ENCODE measurements around the gene MFSD6.
"Not testable (repeated sequence)": the region's sequence is repeated elsewhere in the genome, so short reads cannot be mapped to it uniquely, and the experiment has no call there.

The MFSD6 gene

GRCh38 chr2:190505696-190506095 lies 97.5 kb downstream of the MFSD6 start:
- no peak for DNase-seq

GRCh38 chr2:190506666-190507065 lies 98.5 kb downstream of the MFSD6 start:
- DNase-seq: no peak

DNA sequence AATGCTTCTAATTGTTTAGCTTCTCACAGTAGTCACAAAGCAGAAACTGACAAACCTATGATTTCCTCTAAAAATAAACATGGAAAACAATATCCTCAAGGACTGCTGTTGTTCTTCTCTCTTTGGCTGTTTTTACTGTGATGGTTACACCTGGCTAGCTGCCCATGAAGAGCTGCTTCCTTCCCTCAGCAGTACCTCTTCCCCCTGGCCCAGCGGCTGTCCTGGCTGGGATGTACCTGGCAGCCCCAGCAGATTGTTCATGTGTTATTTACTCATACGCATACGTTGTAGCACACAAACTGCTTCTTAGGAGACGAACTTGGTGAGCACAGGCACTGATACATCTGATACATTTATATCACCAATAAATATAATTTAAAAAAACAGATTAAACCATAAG lies 99.0 kb downstream of the MFSD6 start:
- DNase-seq: no peak

- not testable (repeated sequence) for DNase-seq
These were observed 101.7 kb downstream of the MFSD6 start for GRCh38 chr2:190509895-190510294.

GRCh38 chr2:190511104-190511503 lies 102.9 kb downstream of the MFSD6 start:
- no peak for DNase-seq

DNA sequence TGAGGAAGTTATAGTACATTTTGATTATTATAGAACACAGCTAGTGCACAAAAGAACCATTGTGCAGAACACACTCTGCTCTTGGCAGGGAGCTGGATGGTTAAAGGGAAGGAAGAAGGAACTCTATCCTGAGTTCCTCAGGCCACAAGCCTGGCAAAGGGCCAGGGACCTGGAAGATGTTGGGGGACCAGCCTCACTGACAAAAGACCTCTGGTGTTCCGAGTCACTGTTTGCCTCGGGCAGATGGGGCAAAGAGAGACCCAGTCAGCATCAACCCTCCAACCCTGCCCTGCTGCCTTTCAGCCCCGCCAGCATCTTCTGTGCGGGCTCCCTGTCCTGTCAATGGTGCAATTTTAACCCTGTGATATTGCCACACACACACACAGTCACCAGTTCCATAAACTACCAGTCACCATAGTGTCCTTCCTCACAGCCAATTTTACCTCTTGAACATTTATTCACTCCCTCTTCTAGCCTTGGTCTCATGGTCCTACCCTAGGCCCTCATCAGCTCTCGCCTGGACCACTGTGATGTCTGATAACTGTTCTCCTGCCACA lies 104.5 kb downstream of the MFSD6 start:
- DNase-seq: no peak

- no peak for DNase-seq
These were observed 105.7 kb downstream of the MFSD6 start for GRCh38 chr2:190513877-190514276.

DNA sequence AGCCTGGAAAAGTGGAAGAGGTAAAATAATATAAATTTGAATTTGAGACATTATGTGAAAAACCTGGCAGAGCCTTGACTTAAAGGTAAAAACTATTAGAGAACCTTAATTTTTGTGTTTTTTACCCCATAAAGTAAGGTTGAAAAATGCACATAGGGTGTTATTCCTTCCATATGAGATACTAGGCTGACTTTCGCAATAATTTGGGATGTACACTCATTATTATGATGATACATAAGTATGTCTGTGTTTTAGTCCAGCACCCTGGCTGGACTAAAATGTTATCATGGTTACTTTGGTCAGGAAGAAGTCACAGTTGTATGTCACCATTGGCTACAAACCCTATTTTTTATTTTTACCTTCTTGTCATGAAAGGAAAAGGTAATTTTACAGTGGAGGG lies 106.5 kb downstream of the MFSD6 start:
- DNase-seq: no peak

- peak; percentile 59 for DNase-seq
These were observed 107.5 kb downstream of the MFSD6 start for GRCh38 chr2:190515687-190516086.

- DNase-seq: no peak
These were observed 109.3 kb downstream of the MFSD6 start for GRCh38 chr2:190517468-190517867.

DNA sequence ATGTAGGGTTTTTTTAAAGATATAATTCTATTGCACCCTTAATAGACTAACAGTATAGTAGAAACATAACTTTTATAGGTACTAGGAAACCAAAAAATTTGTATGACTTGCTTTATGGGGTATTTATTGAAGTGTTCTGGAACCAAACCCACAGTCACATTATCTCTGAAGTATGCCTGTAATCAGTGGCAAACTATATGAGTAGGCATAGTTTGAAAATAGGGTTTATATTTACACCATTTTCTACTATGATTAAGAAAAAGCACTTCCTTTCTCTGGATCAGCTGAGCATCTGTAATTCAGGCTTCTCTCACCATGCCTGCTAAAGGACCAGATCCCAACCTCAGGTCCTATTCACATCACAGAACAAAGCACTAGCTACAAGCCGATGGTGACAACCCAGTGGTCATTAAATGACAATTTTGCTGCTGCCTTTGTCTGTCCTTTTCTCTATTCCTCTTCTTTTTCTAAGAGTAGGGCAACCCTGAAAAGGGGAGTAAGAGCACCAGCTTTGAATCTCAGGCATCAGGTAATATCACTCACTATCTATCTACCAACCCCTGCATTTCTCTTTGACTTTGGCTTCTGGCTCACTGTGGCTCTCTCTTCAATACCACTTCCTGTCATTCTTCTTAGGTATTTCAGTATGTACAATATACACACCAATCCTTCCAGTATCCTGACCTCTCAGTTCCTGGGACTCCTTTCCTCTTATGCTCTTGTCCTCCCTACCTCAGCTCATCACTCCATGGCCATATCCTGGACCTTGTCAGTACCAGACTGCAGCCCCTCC lies 112.0 kb downstream of the MFSD6 start:
- DNase-seq: peak; percentile 35

DNA sequence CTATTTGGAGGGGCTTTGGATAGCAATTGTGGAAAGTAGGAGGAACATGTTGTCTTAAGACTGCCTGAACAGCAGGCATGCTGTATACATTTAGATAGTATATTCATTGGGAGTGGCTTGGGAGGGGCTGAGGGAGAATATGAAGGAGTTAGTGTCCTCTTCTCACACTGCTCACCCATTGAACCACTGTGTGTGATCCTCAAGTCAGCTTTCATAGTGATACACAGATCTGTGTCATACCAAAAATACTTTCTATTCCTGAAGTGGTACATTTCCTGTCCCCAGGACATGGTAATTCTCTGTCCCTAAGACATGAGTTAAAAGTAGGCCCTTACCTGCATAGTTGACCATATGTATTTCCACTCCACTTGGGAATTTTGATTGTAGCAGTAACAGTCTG lies 116.8 kb downstream of the MFSD6 start:
- no peak for DNase-seq

- no peak for DNase-seq
These were observed 118.1 kb downstream of the MFSD6 start for GRCh38 chr2:190526105-190526750.

- no peak for DNase-seq
These were observed 119.1 kb downstream of the MFSD6 start for GRCh38 chr2:190527214-190527613.

- DNase-seq: no peak
These were observed 119.8 kb downstream of the MFSD6 start for GRCh38 chr2:190527918-190528317.

DNA sequence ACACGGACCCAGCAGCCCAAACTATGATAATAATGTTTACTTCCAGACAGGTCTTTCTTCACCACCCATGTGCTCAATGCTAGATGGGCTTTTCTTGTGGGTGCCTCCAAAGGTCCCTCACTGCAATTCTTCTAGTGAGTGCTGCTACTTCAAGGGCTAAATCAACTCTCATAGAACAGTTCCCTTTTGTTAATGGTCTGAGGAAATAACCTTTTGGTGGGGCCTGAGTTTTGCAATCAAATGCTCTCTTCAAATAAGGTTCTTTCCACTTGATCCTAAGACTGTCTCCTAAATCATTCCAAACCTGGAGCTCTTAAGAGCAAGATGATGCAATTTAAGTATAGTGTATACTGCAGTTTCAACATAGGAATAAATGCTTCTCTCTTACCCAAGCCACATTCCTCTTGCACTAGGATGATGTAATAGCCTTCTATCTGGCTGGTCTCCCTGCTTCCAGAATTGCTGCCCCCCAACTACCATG lies 120.4 kb downstream of the MFSD6 start:
- no peak for DNase-seq

GRCh38 chr2:190529486-190530247 lies 121.5 kb downstream of the MFSD6 start:
- DNase-seq: no peak

GRCh38 chr2:190530248-190530900 lies 122.2 kb downstream of the MFSD6 start:
- no peak for DNase-seq

- DNase-seq: no peak
These were observed 124.4 kb downstream of the MFSD6 start for GRCh38 chr2:190532581-190532980.

DNA sequence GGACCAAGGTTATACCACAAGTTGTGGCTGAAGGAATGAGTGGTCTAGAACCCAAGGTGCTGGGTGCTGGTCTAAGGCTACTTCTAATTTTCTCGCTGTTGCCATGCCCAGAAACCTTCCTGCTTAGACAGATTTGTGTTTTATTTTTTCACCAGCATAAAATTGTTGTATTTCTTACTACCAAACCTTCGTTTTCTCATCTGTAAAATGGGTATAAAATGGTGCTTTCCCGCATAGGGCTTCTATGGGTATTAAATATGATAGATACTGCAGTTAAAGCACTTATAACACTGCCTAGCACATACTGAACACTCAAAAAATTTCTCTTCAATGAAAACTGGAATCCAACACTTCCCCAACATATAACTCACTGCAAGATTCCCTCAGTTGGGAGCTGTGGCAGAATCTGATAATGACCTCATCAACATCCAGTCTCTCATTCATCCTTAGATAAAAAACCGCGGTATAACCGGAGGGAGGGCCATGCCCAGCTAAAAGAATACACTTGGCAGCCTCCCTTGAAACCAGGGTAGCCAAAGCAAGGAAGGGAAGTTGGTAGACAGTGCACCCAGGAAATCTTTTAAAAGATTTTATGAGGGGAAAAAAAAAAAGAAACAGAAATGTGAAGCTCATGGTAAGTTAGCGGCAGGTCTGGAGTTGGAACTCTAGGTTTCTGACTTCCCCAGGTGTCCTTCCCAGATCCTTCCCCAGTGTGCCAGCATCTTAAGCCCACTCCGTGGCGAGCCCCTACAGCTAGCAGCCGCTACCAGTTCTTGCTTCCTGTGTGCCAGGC lies 125.2 kb downstream of the MFSD6 start:
- no peak for DNase-seq

GRCh38 chr2:190533968-190534309 lies 125.8 kb downstream of the MFSD6 start:
- DNase-seq: peak; percentile 65
